Activated naive CD4-positive, alpha-beta T cell treated with anti-CD3 and anti-CD28 coated beads for 36 hours (primary cell): Measurements from ENCODE around the gene DYNLT2B. TPM values are rescaled to one million over a fixed set of nuclear protein-coding genes. Genes with fewer than 3 reads are reported as not detected.
"Not testable (repeated sequence)": the region's sequence is repeated elsewhere in the genome, so short reads cannot be mapped to it uniquely, and the experiment has no call there.

ENCODE experiments used
- CTCF ChIA-PET: fragments of 350-600 bp; sonication (Branson Sonifier 250); formaldehyde crosslinking; loops from one replicate; lab custom pipeline; 2021; ENCODE audit warnings: antibody characterized with exemption; lab: Charles Lee
- DNase-seq: peaks from one replicate; pipeline ENCODE4 v3.0.0-alpha.2; 2020
- H3K27ac Mint-ChIP-seq: one replicate; pipeline ENCODE4 v1.8.0; 2021; ENCODE audit warnings: mild to moderate bottlenecking, mixed read lengths
- H3K27me3 Mint-ChIP-seq: one replicate; pipeline ENCODE4 v1.8.0; 2021; ENCODE audit warnings: low read depth, mixed read lengths
- H3K36me3 Mint-ChIP-seq: one replicate; pipeline ENCODE4 v1.8.0; 2021; ENCODE audit warnings: low read depth, mixed read lengths
- H3K4me1 Mint-ChIP-seq: one replicate; pipeline ENCODE4 v1.8.0; 2021; ENCODE audit warnings: low read depth, mixed read lengths
- H3K4me3 Mint-ChIP-seq: one replicate; pipeline ENCODE4 v1.8.0; 2021; ENCODE audit warnings: mild to moderate bottlenecking, moderate library complexity, mixed read lengths
- H3K9me3 Mint-ChIP-seq: one replicate; pipeline ENCODE4 v1.8.0; 2021; ENCODE audit warnings: mixed read lengths
- intact Hi-C: fragments of 100-400 bp; cut with micrococcal nuclease; formaldehyde crosslinking; loops from one replicate; pipeline ENCODE4 v1.15.1; 2023
- total RNA-seq, 2 experiments: library from RNA; stranded (reverse); gene quantifications; one replicate each; pipeline ENCODE4 v1.2.3, GENCODE V29; 2021

Gene DYNLT2B
- total RNA-seq, 2 experiments from 2014 or later: 13.3 TPM

- Mint-ChIP-seq H3K4me3 (no peak overlapping the region), H3K36me3 (no peaks in the 10 kb centered on the region), H3K27ac (peak overlapping the region; percentile 46), H3K4me1 (peaks cover 17% of the 10 kb centered on the region), H3K9me3 (no peaks in the 10 kb centered on the region), H3K27me3 (no peaks in the 10 kb centered on the region)
- no peak for DNase-seq
- intact Hi-C loops: no loop called here
- CTCF ChIA-PET: no interaction called here
These were observed 3.1 kb upstream of the DYNLT2B start for GRCh38 chr3:196321162-196321561.

- intact Hi-C loops: no loop called here
- peaks cover 20% of the 10 kb centered on the region for H3K4me1 Mint-ChIP-seq
- H3K36me3 Mint-ChIP-seq: no peaks in the 10 kb centered on the region
- DNase-seq: no peak
- no peak overlapping the region for H3K4me3 Mint-ChIP-seq
- no peaks in the 10 kb centered on the region for H3K9me3 Mint-ChIP-seq
- no peak overlapping the region for H3K27ac Mint-ChIP-seq
- CTCF ChIA-PET: no interaction called here
- H3K27me3 Mint-ChIP-seq: no peaks in the 10 kb centered on the region
These were observed 2.1 kb upstream of the DYNLT2B start for GRCh38 chr3:196320137-196320536.

GRCh38 chr3:196316799-196317686 lies 997 bp downstream of the DYNLT2B start:
- peak overlapping the region; percentile 94 for H3K4me3 Mint-ChIP-seq
- intact Hi-C loops: loop anchor here (5.0 kb wide), 1 partner anchor 315 kb away; no protein-coding TSS in a partner anchor

GRCh38 chr3:196315821-196316220 lies 2.2 kb downstream of the DYNLT2B start:
- Mint-ChIP-seq H3K4me1 (peaks cover 17% of the 10 kb centered on the region), H3K27ac (no peak overlapping the region), H3K4me3 (no peak overlapping the region), H3K36me3 (no peaks in the 10 kb centered on the region), H3K27me3 (no peaks in the 10 kb centered on the region), H3K9me3 (no peaks in the 10 kb centered on the region)
- CTCF ChIA-PET: interaction anchor here (0.7 kb wide), 1 partner anchor 17 kb away, joined by 4 read pairs; no protein-coding TSS in a partner anchor
- intact Hi-C loops: loop anchor here (5.0 kb wide), 1 partner anchor 316 kb away; no protein-coding TSS in a partner anchor
- DNase-seq: no peak

More at GRCh38 chr3:196316799-196317686, 997 bp downstream of the DYNLT2B start:
- H3K9me3 Mint-ChIP-seq, H3K36me3 Mint-ChIP-seq, H3K27me3 Mint-ChIP-seq: not testable (repeated sequence)
- CTCF ChIA-PET: interaction anchor here (0.6 to 1.3 kb wide), 12 partner anchors 12 to 418 kb away, joined by 3 to 9 read pairs (median 4); no protein-coding TSS in a partner anchor
- H3K27ac Mint-ChIP-seq: peak overlapping the region; percentile 87
- DNase-seq: peak; percentile 8
- H3K4me1 Mint-ChIP-seq: peaks cover 20% of the 10 kb centered on the region

- no peak overlapping the region for H3K27ac Mint-ChIP-seq
- no peak for DNase-seq
- no peaks in the 10 kb centered on the region for H3K27me3 Mint-ChIP-seq
- CTCF ChIA-PET: no interaction called here
- no peaks in the 10 kb centered on the region for H3K36me3 Mint-ChIP-seq
- peaks cover 17% of the 10 kb centered on the region for H3K4me1 Mint-ChIP-seq
- H3K4me3 Mint-ChIP-seq: no peak overlapping the region
- no peaks in the 10 kb centered on the region for H3K9me3 Mint-ChIP-seq
- intact Hi-C loops: no loop called here
These were observed 3.4 kb downstream of the DYNLT2B start for GRCh38 chr3:196314597-196314996.

GRCh38 chr3:196314086-196314485 lies 4.0 kb downstream of the DYNLT2B start:
- H3K4me3 Mint-ChIP-seq, CTCF ChIA-PET: not testable (repeated sequence)

GRCh38 chr3:196302960-196303359 lies 15.1 kb downstream of the DYNLT2B start:
- H3K27ac Mint-ChIP-seq, DNase-seq, H3K4me3 Mint-ChIP-seq, H3K27me3 Mint-ChIP-seq, H3K36me3 Mint-ChIP-seq, H3K9me3 Mint-ChIP-seq, H3K4me1 Mint-ChIP-seq, intact Hi-C loops, CTCF ChIA-PET: not testable (repeated sequence)

More at GRCh38 chr3:196314086-196314485, 4.0 kb downstream of the DYNLT2B start:
- H3K9me3 Mint-ChIP-seq, H3K36me3 Mint-ChIP-seq, DNase-seq, intact Hi-C loops, H3K27me3 Mint-ChIP-seq, H3K27ac Mint-ChIP-seq: not testable (repeated sequence)
- peaks cover 13% of the 10 kb centered on the region for H3K4me1 Mint-ChIP-seq

GRCh38 chr3:196302551-196302950 lies 15.5 kb downstream of the DYNLT2B start:
- H3K27ac Mint-ChIP-seq, H3K4me3 Mint-ChIP-seq, H3K36me3 Mint-ChIP-seq, H3K27me3 Mint-ChIP-seq, CTCF ChIA-PET, DNase-seq, intact Hi-C loops, H3K4me1 Mint-ChIP-seq, H3K9me3 Mint-ChIP-seq: not testable (repeated sequence)

- H3K4me3 Mint-ChIP-seq: no peak overlapping the region
- CTCF ChIA-PET: interaction anchor here (0.6 kb wide), 1 partner anchor 25 kb away, joined by 3 read pairs; no protein-coding TSS in a partner anchor
- peaks cover 9% of the 10 kb centered on the region for H3K36me3 Mint-ChIP-seq
- H3K4me1 Mint-ChIP-seq: no peaks in the 10 kb centered on the region
- intact Hi-C loops: no loop called here
- DNase-seq: no peak
- no peaks in the 10 kb centered on the region for H3K9me3 Mint-ChIP-seq
- H3K27ac Mint-ChIP-seq: no peak overlapping the region
- H3K27me3 Mint-ChIP-seq: no peaks in the 10 kb centered on the region
These were observed 19.5 kb downstream of the DYNLT2B start for GRCh38 chr3:196298521-196298920.

- H3K4me1 Mint-ChIP-seq: peaks cover 6% of the 10 kb centered on the region
- no peak overlapping the region for H3K4me3 Mint-ChIP-seq
- no peaks in the 10 kb centered on the region for H3K9me3 Mint-ChIP-seq
- H3K27ac Mint-ChIP-seq: no peak overlapping the region
- no peak for DNase-seq
- CTCF ChIA-PET: no interaction called here
- intact Hi-C loops: no loop called here
- peaks cover 9% of the 10 kb centered on the region for H3K36me3 Mint-ChIP-seq
- H3K27me3 Mint-ChIP-seq: no peaks in the 10 kb centered on the region
These were observed 25.6 kb downstream of the DYNLT2B start for GRCh38 chr3:196292286-196292923.

GRCh38 chr3:196288141-196288460 lies 29.9 kb downstream of the DYNLT2B start:
- peak overlapping the region; percentile 100 for H3K4me3 Mint-ChIP-seq
- peaks cover 11% of the 10 kb centered on the region for H3K36me3 Mint-ChIP-seq
- H3K27ac Mint-ChIP-seq: peak overlapping the region; percentile 99
- no peaks in the 10 kb centered on the region for H3K27me3 Mint-ChIP-seq
- intact Hi-C loops: no loop called here
- DNase-seq: no peak
- H3K9me3 Mint-ChIP-seq: no peaks in the 10 kb centered on the region
- CTCF ChIA-PET: interaction anchor here (1.1 kb wide), 1 partner anchor 15 kb away, joined by 3 read pairs; no protein-coding TSS in a partner anchor
- H3K4me1 Mint-ChIP-seq: peaks cover 37% of the 10 kb centered on the region

- Mint-ChIP-seq H3K36me3 (peaks cover 11% of the 10 kb centered on the region), H3K27me3 (no peaks in the 10 kb centered on the region), H3K4me3 (peak within 1 kb of the TSS; percentile 100), H3K9me3 (no peaks in the 10 kb centered on the region), H3K27ac (peak within 1 kb of the TSS; percentile 99), H3K4me1 (peaks cover 37% of the 10 kb centered on the region)
- intact Hi-C loops: loop anchor here (1.0 kb wide), 4 partner anchors 8 to 655 kb away; partner anchors contain the start of gene NCBP2
- DNase-seq: peak; percentile 84
- CTCF ChIA-PET: interaction anchor here (1.1 kb wide), 1 partner anchor 15 kb away, joined by 3 read pairs; no protein-coding TSS in a partner anchor
These were observed 30.4 kb downstream of the DYNLT2B start, which contains the start of gene PCYT1A for GRCh38 chr3:196287440-196288140. Gene PCYT1A (minus strand): TSS chr3:196287726. CDS start chr3:196270531, 17,195 bp downstream.
